Measurements from ENCODE around the gene C3.
"Not testable (repeated sequence)": the region's sequence is repeated elsewhere in the genome, so short reads cannot be mapped to it uniquely, and the experiment has no call there.

Gene C3

DNA sequence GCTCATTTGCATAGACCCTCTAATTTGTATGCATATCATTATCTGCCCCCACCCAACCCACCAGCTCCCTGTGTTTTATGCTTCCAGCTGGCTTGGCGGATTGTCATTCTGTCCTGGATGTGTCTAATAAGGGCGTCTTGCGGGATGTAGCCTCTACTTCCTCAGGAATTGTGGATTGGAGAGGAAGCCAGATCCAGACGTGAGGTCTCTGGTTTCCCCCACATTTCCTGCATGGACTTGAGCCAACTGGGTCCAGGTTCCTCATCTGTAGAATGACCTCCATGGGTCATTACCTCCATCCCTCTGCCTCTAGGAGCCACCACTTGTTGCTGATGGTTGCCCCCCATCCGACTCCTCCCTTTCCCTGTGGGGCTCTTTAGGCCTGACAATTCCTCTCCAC lies 57.7 kb downstream of the C3 start:
- no peak for DNase-seq (ENCODE audit: low read depth)

DNA sequence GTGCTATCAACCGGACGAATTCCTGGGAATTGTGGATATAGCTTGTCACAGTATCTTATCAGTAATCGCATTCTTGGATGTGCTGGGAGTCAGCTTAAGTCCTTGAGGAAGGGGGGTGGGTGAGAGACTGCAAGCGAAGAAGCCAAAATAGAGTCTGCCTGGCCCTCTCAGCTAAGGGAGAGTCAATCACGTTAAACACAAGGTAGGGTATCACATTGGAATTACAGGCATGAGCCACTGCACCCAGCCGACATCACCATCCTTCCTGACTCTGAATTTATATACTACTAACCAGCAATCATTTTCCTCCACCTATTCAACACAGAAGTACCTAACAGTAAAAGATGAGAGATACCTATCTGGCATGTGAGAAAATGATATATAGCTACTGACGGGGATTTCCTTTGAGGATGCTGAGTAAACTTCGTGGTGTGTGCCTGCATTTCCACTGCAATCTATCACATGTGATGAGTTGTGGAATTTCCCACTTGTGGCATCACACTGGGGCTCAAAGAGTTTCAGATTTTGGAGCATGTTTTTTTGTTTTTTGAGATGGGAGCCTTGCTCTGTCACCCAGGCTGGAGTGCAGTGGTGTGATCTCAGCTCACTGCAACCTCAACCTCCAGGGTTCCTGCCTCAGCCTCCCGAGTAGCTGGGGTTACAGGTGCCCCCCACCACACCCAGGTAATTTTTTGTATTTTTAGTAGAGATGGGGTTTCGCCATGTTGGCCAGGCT lies 58.8 kb downstream of the C3 start:
- DNase-seq (ENCODE audit: low read depth), result not testable (repeated sequence)

DNA sequence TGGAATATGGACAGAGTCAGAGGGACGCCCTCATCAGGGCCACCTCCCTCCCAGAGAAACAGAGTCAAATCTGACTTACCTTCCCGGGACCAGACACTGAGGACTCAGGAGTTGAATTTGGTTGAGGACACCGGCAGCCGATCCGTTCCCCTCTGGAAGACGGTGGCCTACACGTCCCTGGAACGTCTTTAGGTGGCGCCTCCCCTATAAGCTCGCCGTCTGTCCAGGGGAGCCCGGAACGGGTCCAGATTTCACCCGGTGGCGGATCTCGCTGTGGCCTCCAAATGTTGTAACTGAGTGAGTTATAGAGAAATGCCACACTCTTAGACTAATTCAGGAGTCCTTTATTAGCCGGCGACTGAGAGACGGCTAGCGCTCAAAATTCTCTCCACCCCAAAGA lies 59.5 kb downstream of the C3 start:
- DNase-seq (ENCODE audit: low read depth), result no peak

GRCh38 chr19:6656390-6656789 lies 64.1 kb downstream of the C3 start:
- not testable (repeated sequence) for DNase-seq (ENCODE audit: low read depth)

DNA sequence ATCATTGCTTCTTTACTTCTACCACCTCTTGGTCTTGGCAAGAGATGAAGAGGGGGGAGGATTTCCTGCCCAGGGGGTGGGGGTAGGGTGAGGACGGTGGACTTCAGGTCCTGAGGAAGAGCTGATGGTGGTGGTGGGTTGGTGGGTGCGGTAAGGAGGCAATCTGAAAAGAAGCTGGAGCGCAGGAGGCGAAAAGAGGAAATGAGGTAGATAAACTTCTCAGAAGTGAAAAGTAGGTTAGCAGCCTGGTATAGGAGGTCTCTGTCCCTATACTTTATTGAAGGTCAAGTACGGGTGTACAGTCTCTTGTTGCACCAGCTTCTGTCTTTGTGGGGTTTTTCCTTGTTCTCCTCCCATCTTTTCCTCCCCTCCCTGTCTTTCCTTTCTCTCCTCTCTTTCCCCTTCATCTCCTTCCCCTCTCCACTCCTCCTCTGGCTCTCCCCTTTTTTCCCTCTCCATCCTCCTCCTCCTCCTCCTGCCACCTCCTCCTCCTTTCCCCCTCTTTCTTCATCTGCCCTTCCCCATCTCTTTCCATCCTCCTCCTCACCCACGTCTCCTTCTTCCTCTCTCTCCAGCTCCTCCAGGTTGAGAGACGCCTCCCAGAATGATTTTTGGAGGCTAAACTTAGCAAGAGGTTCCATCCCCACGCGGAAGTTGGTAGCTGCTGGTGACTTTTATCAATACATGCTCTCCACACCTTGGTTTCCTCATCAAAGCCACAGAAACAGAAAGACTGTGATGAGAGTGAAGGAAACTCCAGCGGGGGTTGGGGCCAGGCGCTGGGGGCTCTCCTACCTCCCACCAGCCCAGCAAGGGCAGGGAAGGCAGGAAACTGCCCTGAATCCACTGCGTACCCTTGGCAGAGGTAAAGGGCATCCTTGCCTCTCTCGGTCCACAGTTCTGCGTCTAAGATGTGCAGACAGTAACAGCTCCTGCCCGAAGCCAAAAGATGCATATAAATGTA lies 65.8 kb downstream of the C3 start:
- no peak for DNase-seq (ENCODE audit: low read depth)

GRCh38 chr19:6652805-6653094 lies 67.7 kb downstream of the C3 start:
- DNase-seq (ENCODE audit: low read depth), result no peak

DNA sequence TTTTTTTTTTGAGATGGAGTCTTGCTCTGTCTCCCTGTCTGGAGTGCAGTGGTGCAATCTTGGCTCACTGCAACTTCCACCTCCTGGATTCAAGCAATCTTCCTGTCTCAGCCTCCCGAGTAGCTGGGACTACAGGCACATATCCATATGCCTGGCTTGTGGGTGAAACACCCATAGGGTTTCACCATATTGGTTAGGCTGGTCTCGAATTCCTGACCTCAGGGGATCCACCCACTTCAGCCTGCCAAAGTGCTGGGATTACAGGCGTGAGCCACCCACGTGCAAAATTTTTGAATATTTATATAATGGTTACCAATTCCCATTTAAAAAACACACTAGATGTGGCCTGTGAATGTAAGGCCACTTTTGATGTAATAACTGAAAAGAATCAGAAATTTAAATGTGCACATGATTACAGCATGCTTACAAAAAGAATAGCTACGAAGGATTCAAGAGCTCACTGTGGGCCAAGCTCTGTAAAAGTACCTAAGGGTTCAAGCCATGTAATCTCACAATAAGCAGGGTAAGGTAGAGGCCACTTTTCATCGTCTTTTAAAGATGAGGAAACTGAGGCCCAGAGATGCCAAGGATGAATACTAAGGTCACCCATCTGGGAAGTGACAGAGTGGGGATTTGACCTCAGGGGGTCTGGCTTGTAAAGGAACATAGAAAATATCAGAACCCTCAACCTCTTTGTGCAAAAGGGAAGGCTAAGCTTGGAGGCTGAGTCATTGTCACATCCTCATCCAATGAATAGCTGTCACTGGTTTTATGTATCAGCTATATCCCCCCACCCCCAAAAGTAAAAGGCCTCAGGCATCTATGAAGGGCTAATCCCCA lies 68.3 kb downstream of the C3 start:
- DNase-seq (ENCODE audit: low read depth), result no peak

GRCh38 chr19:6649185-6649584 lies 71.3 kb downstream of the C3 start:
- no peak for DNase-seq (ENCODE audit: low read depth)

- DNase-seq (ENCODE audit: low read depth), result no peak
Measured at GRCh38 chr19:6648141-6648715, 72.2 kb downstream of the C3 start.

DNA sequence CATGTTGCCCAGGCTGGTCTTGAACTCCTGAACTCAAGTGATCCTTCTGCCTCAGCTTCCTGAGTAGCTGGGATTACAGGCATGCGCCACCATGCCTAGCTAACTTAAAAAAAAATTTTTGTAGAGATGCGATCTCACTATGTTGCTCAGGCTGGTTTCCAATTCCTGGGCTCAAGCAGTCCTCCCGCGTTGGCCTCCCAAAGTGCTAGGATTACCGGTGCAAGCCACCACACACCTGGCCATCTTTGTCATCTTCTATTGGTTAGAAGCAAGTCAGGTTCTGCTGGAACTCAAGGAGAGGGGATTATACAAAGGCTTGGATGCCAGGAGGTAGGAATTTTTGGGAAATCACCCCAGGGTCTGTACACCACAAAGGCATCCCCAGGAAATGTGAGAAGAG lies 75.7 kb downstream of the C3 start:
- DNase-seq (ENCODE audit: low read depth), result no peak

- DNase-seq (ENCODE audit: low read depth), result not testable (repeated sequence)
Measured at GRCh38 chr19:6640333-6640732, 80.1 kb downstream of the C3 start.

DNA sequence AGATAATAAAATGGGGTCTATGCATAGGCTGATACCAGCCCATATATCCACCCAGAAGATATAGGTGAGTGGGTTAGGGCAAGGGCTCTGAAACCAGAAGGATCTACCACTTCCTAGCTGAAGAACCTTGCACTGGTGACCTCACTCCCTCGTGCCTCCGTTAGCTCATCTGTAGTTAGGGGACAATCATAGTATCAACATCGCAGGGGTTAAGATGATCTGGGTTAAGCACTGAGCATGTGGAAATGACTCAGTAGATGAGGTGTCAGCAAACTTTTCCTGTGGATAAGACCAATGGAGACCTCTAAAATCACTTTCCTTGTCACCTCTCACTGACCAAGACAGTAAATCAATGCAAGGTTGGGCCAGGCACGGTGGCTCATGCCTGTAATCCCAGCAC lies 81.0 kb downstream of the C3 start:
- DNase-seq (ENCODE audit: low read depth), result no peak

GRCh38 chr19:6633456-6633813 lies 87.0 kb downstream of the C3 start:
- DNase-seq (ENCODE audit: low read depth), result not testable (repeated sequence)

- not testable (repeated sequence) for DNase-seq (ENCODE audit: low read depth)
Measured at GRCh38 chr19:6632747-6633455, 87.5 kb downstream of the C3 start.

GRCh38 chr19:6632002-6632621 lies 88.3 kb downstream of the C3 start:
- DNase-seq (ENCODE audit: low read depth), result peak; percentile 60

All from stimulated activated CD8-positive, alpha-beta memory T cell treated with anti-CD3 and anti-CD28 coated beads, Interleukin-7, amount 100 ng/mL, for 24 hours (primary cell).